Activated B cell treated with CpG ODN at 0.5 μM for 24 hours (primary cell): ENCODE data around the gene CFAP61. TPM values are rescaled to one million over a fixed set of nuclear protein-coding genes. Genes with fewer than 3 reads are reported as not detected.

Source experiments
- ATAC-seq: fragments of 200-7000 bp; cut with Tn5 transposase; one replicate; pipeline ENCODE4 v1.10.0; 2021; ENCODE audit warnings: low read depth, mild to moderate bottlenecking, moderate library complexity
- CTCF ChIA-PET: fragments of 350-600 bp; sonication (Branson Sonifier 250); formaldehyde crosslinking; loops from one replicate; lab custom pipeline; 2021; ENCODE audit warnings: antibody characterized with exemption; lab: Charles Lee
- POLR2A ChIA-PET: fragments of 350-600 bp; sonication (Branson Sonifier 250); formaldehyde crosslinking; loops from one replicate; lab custom pipeline; 2021; ENCODE audit warnings: antibody characterized with exemption; lab: Charles Lee
- DNase-seq: peaks from one replicate; pipeline ENCODE4 v3.0.0; 2022
- H3K27ac Mint-ChIP-seq: one replicate; pipeline ENCODE4 v1.8.0; 2020; ENCODE audit warnings: mixed read lengths
- H3K27me3 Mint-ChIP-seq: one replicate; pipeline ENCODE4 v1.8.0; 2021; ENCODE audit warnings: mixed read lengths
- H3K36me3 Mint-ChIP-seq: one replicate; pipeline ENCODE4 v1.8.0; 2021; ENCODE audit warnings: low read depth, mixed read lengths
- H3K4me1 Mint-ChIP-seq: one replicate; pipeline ENCODE4 v1.8.0; 2021; ENCODE audit warnings: mixed read lengths
- H3K4me3 Mint-ChIP-seq: one replicate; pipeline ENCODE4 v1.8.0; 2020; ENCODE audit warnings: mild to moderate bottlenecking, mixed read lengths
- H3K9me3 Mint-ChIP-seq: one replicate; pipeline ENCODE4 v1.8.0; 2020; ENCODE audit warnings: mixed read lengths
- intact Hi-C: fragments of 100-400 bp; cut with micrococcal nuclease; formaldehyde crosslinking; loops from one replicate; pipeline ENCODE4 v1.15.1; 2024
- total RNA-seq: library from RNA; stranded (reverse); gene quantifications from 2 replicates; pipeline ENCODE4 v1.2.3, GENCODE V29; 2022
- TF ChIP-seq, protein P1 (sequence below): fragments of 200-600 bp; IDR thresholded peaks from one replicate; pipeline ENCODE4 v1.8.0; 2022; ENCODE audit warnings: antibody characterized with exemption, mild to moderate bottlenecking

CFAP61 gene
- total RNA-seq, 1 donor from 2014 or later = not detected

DNA sequence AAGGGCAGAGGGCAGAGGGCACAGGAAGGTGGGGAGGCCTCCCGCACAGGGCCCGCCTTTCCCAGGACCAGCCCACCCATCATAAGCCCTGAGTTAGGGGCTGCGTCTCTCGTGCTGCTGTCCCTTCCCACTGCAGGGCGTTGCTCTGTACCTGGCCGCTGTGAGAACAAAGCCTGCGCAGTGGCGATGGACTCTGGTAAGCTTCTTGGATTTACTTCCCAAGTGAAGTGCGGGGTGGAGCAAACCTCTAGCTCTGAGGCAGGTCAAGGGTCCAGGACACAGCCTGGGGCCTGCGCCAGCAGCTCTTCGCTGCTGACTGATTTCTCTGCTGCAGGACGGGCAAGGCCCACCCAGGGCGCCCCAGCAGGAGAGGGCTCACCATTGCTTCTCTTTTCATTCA, 339.4 kb downstream of the CFAP61 start:
- DNase-seq (no peak), ATAC-seq (no peak)
- Mint-ChIP-seq H3K27ac (no peak overlapping the region), H3K36me3 (peaks cover 33% of the 10 kb centered on the region), H3K4me1 (no peaks in the 10 kb centered on the region), H3K9me3 (no peaks in the 10 kb centered on the region), H3K4me3 (no peak overlapping the region), H3K27me3 (no peaks in the 10 kb centered on the region)
- TF ChIP-seq, protein P1, sequence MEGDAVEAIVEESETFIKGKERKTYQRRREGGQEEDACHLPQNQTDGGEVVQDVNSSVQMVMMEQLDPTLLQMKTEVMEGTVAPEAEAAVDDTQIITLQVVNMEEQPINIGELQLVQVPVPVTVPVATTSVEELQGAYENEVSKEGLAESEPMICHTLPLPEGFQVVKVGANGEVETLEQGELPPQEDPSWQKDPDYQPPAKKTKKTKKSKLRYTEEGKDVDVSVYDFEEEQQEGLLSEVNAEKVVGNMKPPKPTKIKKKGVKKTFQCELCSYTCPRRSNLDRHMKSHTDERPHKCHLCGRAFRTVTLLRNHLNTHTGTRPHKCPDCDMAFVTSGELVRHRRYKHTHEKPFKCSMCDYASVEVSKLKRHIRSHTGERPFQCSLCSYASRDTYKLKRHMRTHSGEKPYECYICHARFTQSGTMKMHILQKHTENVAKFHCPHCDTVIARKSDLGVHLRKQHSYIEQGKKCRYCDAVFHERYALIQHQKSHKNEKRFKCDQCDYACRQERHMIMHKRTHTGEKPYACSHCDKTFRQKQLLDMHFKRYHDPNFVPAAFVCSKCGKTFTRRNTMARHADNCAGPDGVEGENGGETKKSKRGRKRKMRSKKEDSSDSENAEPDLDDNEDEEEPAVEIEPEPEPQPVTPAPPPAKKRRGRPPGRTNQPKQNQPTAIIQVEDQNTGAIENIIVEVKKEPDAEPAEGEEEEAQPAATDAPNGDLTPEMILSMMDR = no peak
- intact Hi-C loops = no loop called here
- POLR2A ChIA-PET = no interaction called here
- CTCF ChIA-PET = no interaction called here

DNA sequence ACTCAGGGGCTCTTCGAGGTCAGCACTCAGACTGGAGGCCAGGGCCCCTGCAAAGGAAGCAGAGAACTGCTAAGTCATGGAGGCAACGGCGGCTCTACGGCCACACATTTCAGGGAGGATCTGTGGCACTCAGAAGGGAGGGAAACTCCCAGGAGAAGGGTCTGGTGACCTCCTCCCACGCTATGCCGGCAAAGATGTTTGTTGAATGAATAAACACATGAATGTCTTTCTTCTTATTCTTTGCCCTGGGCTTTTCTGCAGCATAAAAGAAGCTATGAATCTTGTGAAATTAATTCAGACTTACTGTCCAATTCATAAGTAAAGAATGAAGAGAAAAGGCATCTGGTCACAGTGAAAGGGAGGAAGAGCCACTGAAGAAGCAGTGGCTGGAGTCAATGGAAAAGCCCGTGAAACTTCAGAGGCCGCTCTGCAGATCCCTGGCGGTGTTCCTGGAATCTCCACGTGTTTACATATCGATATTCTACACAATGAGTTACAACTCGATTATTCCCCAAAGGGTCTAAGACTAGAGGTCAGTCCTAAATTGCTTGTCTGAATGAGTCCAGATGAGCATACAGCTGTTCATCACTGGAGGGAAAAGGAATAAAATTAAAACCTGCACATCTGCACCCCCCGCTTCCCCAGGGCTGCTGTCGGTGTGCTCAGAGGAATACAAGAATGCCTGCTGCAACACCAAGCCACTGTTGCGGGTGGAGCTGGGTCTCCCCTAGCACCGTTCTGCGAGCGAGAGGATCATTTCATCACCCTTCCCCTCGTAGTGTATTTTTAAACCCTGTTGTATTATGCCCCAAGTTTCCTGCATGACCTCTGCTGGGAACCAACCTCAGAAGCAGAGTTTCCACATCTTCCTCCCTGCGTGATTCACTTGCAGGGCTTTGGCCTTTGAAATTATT, 341.1 kb downstream of the CFAP61 start:
- H3K27me3 Mint-ChIP-seq = no peaks in the 10 kb centered on the region
- POLR2A ChIA-PET = no interaction called here
- peaks cover 33% of the 10 kb centered on the region for H3K36me3 Mint-ChIP-seq
- intact Hi-C loops = no loop called here
- TF ChIP-seq, protein P1 = no peak
- no peak overlapping the region for H3K4me3 Mint-ChIP-seq
- DNase-seq (no peak), ATAC-seq (no peak)
- no peak overlapping the region for H3K27ac Mint-ChIP-seq
- no peaks in the 10 kb centered on the region for H3K4me1 Mint-ChIP-seq
- CTCF ChIA-PET = no interaction called here
- no peaks in the 10 kb centered on the region for H3K9me3 Mint-ChIP-seq

DNA sequence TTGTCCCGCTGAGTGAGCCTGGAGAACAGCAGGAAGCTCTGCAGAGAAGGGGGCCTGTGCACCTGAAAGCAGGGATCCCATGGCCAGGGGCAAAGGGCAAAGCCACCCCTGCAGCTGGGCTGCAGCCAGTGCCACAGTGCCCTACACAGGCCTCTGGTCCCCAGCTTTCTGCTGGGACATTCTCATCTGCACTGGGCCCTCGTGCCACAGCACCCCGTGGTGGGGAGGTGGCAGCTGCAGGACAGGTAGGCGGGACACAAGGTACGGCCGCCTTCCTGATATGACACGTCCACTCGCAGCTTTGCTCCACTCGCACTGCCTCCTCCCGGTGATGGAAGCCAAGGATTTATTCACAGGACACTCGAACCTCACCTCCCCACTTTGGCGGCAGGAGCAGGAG, 342.8 kb downstream of the CFAP61 start:
- TF ChIP-seq, protein P1 = no peak
- intact Hi-C loops = no loop called here
- Mint-ChIP-seq H3K9me3 (no peaks in the 10 kb centered on the region), H3K4me3 (no peak overlapping the region), H3K27me3 (no peaks in the 10 kb centered on the region), H3K27ac (no peak overlapping the region), H3K36me3 (peaks cover 34% of the 10 kb centered on the region), H3K4me1 (no peaks in the 10 kb centered on the region)
- ChIA-PET CTCF (no interaction called here), POLR2A (no interaction called here)
- DNase-seq (no peak), ATAC-seq (no peak)

DNA sequence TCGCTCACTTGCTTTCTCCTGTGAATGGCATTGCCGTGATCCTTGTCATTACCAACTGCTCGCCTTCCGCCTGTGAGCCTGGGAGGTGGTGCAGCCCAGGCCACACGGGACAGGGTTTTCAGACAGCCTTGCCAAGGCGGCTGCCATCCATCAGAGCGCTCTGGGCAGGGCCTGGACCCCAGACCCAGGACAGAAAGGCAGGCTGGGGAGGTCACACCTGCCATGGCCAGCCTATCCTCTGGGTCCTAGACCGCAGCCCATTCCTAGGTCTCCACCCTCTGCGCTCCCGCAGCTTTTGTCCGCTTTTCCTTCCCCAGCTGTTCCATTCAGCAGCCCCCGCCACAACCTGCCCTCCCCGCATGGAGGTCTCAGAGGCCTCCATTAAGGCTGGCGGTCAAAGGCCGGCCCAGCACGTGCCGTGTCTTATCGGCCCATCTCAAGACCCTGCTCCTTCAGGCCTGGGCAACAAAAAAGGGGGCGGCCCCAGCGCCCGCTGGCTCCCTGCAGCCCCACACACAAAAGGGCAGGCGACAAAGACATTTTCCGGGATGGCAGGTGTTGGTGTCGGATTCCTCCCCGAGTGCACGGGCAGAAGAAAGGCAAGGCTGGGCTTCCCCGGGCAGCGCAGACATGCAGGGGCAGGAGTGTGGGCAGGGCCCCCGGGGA, 343.7 kb downstream of the CFAP61 start:
- H3K36me3 Mint-ChIP-seq = peaks cover 30% of the 10 kb centered on the region
- POLR2A ChIA-PET = no interaction called here

DNA sequence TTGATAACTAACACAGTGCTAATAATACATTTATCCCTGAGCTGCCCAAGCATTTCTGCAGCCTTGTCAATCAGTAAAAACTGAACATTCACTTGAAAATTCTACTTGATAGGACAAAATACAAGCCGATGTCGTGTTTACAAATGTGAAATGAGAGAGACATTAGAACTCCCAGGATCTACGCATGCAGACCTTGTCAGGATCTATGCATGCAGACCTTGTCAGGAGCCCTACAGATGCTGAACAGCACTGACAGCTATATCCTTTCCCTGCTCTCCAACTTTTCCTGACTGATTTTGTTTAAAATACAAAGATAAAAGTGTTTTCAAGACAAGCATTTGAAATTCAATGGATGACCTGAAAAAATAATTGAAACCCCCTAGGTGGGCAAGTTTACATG, 344.5 kb downstream of the CFAP61 start:
- Mint-ChIP-seq H3K27ac (no peak overlapping the region), H3K4me3 (no peak overlapping the region), H3K27me3 (no peaks in the 10 kb centered on the region), H3K4me1 (no peaks in the 10 kb centered on the region), H3K36me3 (peaks cover 28% of the 10 kb centered on the region), H3K9me3 (no peaks in the 10 kb centered on the region)
- intact Hi-C loops = no loop called here
- CTCF ChIA-PET = no interaction called here
- TF ChIP-seq, protein P1 = no peak
- POLR2A ChIA-PET = no interaction called here
- DNase-seq = no peak
- ATAC-seq = no peak

More for the DNA sequence above, 343.7 kb downstream of the CFAP61 start:
- intact Hi-C loops = no loop called here
- Mint-ChIP-seq H3K27me3 (no peaks in the 10 kb centered on the region), H3K9me3 (no peaks in the 10 kb centered on the region), H3K4me3 (no peak overlapping the region), H3K27ac (no peak overlapping the region), H3K4me1 (no peaks in the 10 kb centered on the region)
- DNase-seq (no peak), ATAC-seq (no peak)
- CTCF ChIA-PET = no interaction called here
- TF ChIP-seq, protein P1 = no peak
